Activated CD8-positive, alpha-beta memory T cell treated with anti-CD3 and anti-CD28 coated beads for 24 hours (primary cell): ENCODE results near the gene DLGAP3.

Source experiments
- DNase-seq: peaks from one replicate; pipeline ENCODE4 v3.0.0-alpha.2; 2020

DLGAP3 gene

DNA sequence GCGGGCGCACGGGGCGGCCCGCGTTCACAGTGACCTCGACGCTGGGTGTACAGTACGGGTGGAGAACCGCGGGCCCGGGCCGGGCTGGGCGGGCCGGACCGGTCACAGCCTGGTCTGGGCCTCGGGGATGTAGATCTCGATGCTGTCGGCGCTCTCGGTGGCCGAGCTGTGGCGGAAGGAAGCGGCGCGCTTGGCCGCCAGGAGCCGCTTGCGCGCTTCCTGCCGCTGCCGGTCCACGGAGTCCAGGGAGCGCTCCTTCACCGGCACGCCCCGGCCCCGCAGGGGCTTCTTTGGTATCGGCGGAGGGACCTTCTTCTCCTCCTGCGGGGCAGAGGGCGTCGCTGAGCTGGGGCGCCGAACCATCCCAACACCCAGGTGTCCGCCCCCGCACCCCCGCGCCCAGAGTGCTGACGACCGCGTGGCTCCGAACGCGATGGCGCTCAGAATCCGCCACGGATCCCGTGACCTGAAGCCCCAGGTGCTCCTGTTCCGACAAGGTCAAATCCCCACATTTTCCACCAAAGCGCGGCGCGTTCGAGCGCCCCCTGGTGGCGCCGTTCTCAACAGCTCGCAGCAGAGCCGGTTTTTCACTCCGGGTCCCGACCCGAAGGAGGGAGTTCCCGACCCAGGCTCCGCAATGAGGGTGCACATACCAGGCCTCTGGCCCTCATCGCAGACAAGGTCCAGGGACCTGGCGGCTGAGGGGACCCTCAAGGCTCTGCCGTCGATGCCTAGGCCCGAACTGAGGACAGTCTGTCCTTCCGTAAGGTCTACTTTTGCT, 63.3 kb downstream of the DLGAP3 start:
- peak; percentile 99 for DNase-seq

DNA sequence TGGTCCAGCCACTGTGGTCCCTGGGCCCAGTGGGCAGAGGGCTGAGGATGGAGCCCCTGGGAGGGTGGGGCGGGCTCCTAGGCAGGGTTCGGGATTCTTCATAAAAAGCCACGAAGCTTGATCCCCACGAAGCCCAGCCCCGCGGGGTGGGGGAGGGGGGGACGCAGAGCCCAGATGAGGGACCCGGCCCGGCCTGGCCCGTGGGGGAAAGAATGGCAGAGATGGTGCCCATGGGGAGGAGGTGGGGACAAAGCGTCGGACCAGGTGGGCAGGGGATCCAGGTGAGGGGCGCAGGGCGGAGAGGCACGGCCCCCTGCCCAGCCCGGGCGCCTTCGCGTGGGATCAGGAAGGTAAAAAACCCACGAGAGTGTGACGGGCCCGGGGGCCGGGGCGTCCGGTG, 63.9 kb downstream of the DLGAP3 start:
- DNase-seq: no peak

DNA sequence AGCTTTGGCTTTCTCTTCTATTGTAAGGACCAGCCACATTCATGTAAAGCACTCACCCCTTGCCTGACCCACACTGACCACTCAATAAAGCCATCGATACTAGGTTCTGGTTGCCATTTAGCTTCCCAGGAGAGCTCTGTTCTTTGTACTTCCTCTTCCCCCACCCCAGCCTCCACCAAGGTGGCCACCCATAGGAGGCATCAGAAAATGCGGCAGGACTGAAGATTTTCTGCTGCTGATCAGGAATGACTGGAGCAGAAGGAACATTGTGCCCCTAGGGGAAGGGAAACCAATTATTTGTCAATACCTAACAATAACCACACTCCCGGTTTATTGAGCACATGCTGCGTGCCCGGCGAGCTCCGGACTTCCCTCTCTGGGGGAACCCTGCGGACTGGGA, 64.7 kb downstream of the DLGAP3 start:
- DNase-seq: no peak

DNA sequence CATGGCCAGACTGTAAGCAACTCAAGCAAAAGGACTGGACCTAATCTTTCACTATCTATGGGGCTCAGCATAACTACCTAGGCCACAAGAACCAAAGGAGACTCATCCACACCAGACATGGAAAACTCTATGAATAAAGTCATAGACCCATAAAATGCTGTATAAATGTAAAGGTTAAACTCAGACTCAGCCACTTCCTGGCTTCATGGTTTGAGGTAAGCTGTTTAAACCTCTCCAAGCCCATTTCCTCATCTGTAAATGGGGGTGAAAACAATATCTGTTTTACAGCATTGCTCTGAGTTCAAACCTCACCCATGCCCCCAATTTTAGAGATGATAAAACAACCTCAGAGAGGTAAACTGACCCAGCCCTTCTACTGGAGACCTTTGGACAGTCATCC, 65.9 kb downstream of the DLGAP3 start:
- no peak for DNase-seq

DNA sequence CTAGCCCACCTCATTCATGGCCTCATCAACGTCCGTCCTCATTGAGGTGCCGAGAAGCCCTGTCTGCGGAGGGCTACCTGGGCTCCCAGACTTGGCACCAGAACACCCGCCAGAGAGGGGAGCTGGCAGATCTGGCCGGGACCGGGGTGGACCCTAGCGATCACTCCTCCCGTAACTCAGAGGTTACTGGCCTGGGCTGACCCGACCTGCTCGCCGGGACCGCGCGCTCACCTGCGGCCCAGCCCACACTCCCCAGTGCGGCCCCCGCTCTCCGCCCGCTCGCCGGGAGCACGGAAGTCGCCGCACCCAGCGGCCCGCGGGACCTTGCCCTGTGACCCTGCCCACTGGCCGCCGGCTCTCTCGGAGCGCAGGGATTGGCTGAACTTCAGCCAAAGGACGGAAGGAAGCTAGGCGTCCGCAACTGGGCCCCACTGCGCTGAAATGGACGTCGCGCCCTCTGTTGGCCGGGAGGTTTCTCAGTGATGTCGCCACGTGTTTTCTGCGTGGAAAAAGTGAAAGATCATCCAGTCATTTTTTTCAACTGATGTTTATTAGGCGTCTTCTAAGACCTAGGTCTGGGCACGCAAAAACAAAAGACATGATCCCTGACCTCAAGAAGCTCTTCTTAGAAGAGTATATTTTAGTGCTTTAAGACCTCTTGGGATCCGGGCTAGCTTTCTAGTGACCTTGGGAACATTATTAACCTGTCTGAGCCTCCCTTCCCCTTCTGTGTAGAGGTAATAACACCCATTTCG, 69.8 kb downstream of the DLGAP3 start, which contains the start of gene SMIM12:
TSS of gene SMIM12 (minus strand) at position 304 of the 755 bp plus-strand sequence. CDS start 3,772 bp downstream, outside the sequence.
- DNase-seq: peak; percentile 95

DNA sequence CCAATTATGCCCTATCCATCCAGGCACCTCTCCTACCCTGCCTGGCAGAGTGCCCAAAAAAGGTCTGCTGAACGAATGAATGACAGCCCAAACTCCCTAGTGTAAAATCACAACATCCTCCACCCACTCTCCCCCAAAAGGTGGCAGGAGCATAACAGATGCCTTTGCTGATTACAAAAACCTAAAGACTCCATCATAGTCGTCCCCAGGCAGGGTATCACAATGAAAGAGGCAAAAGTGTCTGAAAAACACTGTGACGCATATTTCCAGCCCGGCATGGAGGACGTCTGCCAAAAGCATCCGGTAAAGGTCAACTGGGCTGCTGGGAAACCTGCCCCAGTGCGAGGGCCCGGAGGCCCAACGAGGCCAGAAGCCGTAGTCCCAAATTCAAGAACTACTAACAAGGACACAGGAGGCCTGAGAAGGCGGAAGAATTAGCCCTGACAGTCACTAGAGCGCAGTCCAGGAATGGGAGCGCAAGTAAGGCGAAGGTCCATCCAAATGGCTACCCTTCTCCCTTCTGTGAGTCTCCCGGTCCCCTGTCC, 70.5 kb downstream of the DLGAP3 start:
- DNase-seq: no peak

DNA sequence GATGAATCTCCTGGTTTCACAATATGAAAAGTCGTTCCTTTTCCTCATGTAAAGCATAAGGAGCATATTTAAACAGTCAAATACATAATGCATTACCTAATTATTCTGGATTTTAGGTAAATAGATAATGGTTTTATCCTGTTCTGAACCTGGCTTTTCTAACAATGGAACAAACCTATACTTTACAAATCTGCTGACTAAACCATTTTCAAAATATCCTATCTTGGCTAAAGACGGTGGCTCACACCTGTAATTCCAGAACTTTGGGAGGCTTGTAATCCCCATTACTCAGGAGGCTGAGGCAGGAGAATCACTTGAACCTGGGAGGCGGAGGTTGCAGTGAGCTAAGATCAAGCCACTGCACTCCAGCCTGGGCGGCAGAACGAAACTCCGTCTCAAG, 72.8 kb downstream of the DLGAP3 start:
- DNase-seq: no peak

DNA sequence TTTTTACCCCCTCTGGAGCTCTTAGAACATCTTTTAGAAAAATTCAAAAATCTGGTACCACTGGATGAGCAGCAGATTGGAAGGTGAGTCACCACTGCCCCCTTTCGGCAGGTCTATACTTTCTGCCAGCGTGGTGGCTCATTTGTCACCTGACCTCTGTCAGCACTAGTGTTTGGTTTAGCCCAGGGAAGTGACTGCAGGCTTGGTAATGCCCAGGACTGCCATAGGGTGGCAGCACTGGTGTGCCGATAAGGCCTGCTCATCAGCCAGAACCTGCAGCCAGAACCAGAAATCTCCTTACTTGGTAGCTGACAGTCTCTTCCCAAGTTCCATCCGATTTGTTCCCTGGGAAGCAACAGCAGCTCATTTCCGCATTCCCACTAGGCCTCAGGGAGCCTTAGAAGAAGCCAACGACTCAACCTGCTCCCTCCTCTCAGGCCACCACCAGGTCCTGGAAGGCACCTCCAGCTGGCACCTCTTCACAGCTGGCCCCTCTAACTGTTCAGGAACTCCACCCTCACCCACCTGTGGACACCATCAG, 76.7 kb downstream of the DLGAP3 start:
- peak; percentile 93 for DNase-seq

DNA sequence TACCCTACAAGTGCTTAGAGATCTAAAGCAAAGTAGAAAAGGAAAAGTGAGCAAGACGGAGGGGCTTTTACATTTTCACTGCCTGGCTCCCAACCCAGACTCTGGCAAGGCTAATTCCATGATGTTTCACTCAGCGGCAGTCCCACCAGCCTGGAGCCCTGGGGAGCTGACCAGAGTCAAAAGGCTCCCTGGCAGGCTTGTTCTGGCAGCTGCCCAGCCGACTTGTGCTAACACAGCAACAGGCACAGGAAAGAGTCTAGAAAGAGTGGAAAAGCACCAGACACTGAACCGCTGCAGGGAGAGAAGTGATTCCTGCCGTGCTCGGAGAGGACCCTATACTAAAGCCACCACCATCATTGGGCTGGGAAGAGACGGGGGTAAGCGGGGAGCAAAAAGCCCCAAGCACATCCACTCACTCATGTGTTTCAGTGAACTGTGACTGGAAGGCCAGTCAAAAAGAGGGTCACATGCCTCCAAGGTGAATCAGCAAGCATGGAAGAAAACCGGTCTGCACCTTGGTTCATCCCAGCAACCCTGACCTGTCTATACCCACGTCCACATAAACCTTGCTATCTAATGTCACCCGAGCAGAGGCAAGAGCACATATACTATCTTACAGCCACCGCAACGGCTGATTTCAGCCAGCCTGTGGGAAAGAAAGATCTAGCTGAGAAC, 77.9 kb downstream of the DLGAP3 start:
- no peak for DNase-seq

DNA sequence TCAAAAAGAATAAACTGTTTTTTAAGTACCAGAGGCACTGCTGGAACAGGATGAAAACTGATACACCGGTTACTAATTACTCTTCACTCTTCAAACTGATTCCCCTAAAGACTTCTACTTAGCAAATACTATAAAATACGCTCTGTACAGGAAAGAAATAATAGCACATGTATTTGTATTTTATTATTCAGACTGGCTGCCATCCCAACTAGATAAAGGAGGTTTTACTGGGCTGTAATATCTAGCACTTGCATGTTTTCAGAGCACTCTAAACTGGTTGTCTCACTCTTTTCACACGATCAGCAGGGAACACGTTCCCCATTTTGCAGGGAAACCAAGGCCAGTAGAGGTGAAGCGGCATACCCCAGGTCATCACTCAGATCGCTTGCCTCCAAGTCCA, 79.1 kb downstream of the DLGAP3 start:
- DNase-seq: no peak

DNA sequence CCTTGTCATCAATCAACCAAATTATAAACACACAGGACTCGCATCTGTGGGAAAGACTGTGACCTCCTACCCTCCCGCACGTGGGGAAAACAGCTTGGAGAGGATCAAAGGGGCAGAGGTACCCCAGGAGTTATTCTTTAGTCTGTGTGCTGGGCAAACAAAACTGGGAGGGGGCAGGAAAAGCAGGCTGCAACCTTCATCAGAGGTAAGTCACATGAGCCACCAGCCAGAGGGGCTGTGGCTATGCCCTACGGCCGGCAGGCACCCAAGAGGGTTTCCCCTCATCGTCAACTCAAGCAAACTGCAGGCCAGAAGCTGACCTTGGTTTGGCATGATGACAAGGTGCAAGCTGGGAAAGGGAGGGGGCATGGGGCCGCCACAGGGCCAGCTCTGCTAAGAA, 82.4 kb downstream of the DLGAP3 start:
- no peak for DNase-seq

DNA sequence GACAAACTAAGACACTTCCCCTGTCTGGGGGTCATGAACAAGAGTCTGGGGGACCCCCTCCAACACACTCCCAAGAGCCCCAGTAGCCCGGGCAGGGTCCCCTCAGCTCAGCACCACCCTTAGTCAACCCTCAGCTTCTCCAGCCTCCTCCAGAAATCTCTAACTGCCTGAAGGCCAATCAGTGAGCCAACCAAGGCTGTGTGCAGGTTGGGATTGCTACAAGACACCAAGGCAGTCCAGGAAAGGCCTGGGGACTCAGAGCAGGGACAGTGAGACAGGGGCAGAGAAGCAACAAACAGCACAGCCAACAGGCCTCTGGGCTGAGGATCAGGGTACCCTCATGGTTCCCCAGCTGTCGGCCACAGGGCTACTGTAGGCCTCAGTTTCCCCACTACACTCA, 83.2 kb downstream of the DLGAP3 start:
- DNase-seq: no peak

DNA sequence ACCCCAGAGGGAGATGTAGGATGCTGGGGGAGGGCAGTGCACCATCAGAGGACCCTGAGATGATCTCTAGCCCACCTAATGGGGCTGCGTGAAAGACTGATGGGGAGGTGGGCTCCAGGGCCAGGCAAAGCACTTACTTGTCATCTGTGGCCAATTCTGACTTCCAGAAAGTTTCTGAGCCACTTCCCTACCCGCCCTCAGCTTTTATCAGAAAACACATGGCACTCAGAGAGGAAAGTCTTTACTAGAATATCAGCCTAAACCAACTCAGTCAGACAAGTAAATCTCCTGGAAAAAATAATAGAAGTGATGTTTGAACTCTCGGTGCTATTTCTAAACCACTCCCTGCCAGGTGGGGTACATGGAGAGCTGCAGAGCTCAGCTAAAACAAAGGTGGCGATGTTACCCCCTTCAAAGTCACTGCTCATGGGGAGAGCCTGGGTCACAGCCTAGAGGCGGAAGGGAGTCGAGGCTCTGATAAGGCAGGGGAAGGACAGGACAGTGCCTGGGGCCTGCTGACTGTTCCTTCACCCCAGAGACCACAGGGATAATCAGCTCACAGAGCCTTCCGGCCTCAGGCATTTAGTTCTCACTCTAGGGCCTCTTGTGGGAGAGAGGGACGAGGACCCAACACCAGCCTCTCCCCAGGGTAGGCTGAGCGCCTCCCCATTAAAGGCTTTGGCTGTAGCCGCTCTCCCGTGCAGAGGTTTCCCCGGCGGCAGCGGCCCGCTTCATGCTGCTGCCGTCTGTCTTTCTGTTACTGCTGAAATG, 84.1 kb downstream of the DLGAP3 start:
- DNase-seq: no peak

DNA sequence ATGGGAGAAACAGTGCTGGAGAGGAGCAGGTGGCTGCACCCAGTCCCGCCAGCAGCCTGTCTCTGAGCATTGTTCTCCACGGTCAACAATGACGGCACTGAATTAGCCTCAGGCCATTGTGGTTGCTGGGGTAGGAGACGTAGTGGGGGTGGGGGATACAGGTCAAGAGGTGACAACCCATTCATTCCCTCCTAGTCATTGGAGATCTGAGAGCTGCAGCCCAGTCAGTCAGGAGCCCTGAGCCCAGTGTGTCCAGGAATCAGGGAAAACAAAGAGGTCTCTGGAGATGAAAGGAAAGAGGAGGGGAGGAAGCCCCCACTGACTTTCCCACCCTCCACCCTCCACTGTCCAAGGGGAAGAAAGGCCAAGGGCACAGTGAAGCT, 85.2 kb downstream of the DLGAP3 start:
- no peak for DNase-seq

DNA sequence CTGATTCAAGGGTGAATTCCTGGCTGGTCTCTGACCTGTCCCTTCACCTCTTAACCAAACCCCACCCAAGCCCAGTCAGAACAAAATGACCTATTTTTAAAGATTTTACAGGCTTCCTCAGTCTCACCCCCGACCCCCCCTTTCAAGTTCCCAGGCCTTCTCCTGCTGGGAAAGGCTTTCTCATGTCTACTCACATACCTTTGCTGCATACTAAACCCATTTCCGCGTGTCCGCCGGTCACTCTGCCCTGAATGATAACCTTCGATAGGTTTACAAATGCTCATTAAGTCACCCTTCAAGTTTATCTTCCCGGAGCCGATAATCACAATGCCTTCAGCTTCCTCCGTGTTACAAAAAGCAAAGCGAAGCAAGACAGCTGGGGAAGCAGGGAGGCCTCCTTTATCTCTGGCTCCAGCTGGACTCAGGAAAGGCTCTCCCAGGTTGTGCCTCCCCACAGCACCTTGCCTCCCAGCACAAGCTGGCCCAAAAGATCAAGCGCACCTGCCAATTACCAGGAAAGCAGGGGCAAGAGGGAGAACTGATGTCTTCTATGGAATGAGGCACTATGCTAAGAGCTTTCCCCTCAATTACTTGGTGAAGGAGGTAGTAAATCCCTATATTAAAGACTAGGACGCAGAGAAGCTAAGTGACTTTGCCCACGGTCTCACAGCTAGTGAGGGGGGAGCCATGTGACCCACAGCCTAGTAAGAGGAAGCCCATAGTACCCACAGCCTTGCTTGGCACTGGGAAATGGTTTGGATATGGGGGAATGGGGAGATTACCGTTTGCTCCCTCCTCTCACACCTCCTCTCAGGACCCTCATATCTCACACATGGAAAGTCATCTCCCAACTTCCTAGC, 85.8 kb downstream of the DLGAP3 start:
- DNase-seq: no peak

DNA sequence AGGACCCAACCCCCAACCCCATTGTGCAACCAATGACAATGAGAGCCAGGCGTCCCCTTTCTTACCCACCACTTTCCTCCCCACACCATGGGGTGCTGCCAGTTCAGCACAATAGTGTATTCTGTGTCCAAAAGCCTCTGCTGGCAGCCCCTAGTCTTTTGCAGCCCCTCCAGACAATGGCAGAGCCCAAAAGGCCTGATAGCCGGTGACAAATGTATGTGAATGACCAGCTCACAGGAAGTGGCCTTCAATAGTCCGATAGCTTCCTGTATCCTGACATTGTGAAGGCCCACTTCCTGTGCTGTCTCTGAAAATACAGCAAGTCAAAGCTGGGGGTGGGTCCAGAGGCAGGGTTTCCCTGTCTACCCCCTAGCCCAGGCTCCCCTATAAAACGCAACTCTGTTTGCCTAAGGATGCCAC, 86.5 kb downstream of the DLGAP3 start:
- no peak for DNase-seq

DNA sequence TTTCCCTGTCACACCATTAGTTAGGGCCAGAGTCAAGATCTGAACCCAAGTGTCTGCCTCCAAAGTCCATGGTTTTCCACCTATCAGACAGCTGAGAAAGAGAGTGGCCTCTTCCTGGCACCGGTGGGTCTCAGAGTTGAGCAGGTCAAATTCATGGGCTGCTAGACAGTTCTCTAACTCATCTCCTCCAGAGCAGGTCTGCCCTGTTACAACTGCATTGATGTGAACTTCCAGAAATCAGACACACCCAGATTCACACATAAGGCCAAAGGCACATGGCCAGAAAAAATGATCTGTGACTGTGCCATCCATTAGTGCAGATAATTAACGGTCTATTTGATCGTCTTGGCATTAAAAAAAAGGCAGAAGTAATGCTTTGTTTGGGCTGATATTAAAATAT, 87.4 kb downstream of the DLGAP3 start:
- DNase-seq: peak; percentile 19

DNA sequence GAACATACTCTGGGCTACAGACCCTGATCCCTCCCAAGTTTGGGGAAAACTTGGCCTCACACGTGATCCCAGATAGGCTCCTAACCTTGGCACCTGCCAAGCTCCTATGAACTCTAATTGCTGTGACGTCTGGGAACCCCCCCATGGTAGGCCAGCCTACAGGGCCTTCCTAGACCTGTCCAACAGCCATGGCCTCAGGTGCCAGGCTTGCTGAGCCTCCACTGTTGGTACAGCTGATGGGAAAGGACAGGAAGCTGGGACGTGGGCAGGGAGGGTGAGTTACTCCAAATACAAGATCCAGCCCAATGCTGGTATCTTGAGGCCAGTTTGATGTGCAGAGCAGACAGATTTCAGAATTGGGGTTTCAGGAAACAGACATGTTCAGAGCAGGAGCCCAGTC, 89.0 kb downstream of the DLGAP3 start:
- DNase-seq: peak; percentile 32

DNA sequence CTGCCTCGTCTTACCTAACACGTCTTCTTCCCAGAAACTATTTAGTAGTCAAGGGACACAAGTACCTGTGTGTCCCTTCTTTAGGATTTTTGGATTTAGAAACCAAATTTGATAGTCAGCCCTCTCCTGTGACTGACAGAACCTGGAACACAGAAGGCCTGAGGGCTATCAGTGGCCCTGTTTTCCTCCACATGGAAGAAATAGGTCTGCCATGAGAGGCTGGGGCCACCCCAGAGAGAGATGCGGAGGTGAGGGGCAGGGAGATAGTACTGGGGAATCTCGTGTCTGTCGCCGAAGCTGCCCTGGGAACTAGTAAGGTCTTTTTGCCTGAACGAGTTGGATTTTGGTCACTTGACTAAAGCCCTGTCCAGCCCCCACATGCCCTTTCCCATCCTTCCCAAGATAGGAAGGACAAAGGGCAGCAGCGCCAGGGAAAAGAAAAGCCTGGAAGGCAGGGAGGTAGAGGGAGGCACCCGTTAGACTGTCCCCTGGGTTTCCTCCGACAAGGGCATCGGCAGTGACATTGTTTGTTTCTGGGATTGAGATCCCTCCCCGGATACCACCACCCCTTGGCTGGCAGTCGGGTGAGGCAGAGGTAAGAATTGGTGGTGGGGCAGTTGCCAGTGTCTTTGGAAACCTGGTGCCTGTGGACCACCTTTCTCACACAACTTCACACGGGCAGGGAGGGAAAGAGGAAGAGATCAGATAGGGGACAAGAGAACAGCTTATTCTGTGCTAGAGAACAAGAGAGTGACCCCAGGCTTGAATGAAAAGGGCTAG, 89.7 kb downstream of the DLGAP3 start:
- peak; percentile 32 for DNase-seq

DNA sequence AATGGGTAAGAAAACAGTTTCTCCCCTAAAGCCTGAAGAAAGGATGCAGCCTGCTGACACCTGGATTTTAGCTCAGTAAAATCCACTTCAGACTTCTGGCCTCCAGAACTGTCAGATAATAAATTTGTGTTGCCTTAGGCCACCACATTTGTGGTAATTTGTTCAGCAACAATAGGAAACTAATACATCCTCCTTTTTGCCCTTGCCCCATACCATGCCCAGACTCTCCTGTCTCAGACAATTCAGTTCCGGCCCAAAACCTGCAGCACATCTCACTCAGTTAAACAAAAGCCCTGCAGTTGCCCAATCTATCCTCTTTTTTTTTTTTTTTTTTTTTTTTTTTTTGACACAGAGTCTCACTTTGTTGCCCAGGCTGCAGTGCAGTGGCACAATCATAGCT, 95.7 kb downstream of the DLGAP3 start:
- no peak for DNase-seq
